K562 (cell line): Measurements from ENCODE around the gene PTPRG. TPM values are rescaled to one million over a fixed set of nuclear protein-coding genes. Genes with fewer than 3 reads are reported as not detected.

Source experiments
- ATAC-seq: fragments of 200-7000 bp; cut with Tn5 transposase; 3 replicates; pipeline ENCODE4 v1.9.1; 2020; ENCODE audit warnings: moderate library complexity
- BruUV-seq: library from RNA; stranded (reverse); fragments of 400-500 nt; replicated peaks from 2 replicates; lab custom pipeline; 2021; lab: Mats Ljungman, UMichigan
- CTCF ChIA-PET: fragments of 300-600 bp; formaldehyde crosslinking; extraction: SDS; loops from one replicate; lab custom pipeline; 2021; ENCODE audit warnings: low intra/inter-chr PET ratio; lab: Yijun Ruan, JAX
- POLR2A ChIA-PET: fragments of 300-600, 350-650 bp; sonication (Branson Sonifier 250); formaldehyde crosslinking; extraction: SDS; loops from one replicate; lab custom pipeline; 2021; ENCODE audit warnings: antibody characterized with exemption, inconsistent platforms; lab: Yijun Ruan, JAX
- DNase-seq, 4 experiments: peaks; one replicate each; pipeline versions ENCODE4 v3.0.0 to v3.0.0-alpha.2; 2011 to 2018; ENCODE audit warnings: low spot score in 3 of 4, mixed read lengths in 3 of 4; ENCODE audit errors: extremely low read depth in 1 of 4
- FAIRE-seq: peaks from 2 replicates; lab custom pipeline; 2011; peaks lifted over from hg19 to GRCh38; lab: Jason Lieb, UNC
- H2AFZ ChIP-seq: 2 replicates; pipeline ENCODE4 v1.6.0; 2011; ENCODE audit warnings: low read depth, low read length, control low read depth, inconsistent platforms
- H3K27ac ChIP-seq: fragments of 200-600 bp; 3 replicates; pipeline ENCODE4 v1.8.0; 2011; ENCODE audit warnings: low read depth, mild to moderate bottlenecking, control low read depth, inconsistent platforms, low read length, moderate library complexity, mixed read lengths; ENCODE audit errors: extremely low read depth
- H3K27me3 ChIP-seq, 2 experiments: fragments of 300-600 bp in 1 of 2; 2 replicates in 1 of 2; 3 replicates in 1 of 2; pipeline versions ENCODE4 v1.6.0 to v1.8.0; 2011; ENCODE audit warnings: inconsistent platforms in 2 of 2, low read length in 2 of 2, mild to moderate bottlenecking in 1 of 2, mixed read lengths in 1 of 2, moderate library complexity in 1 of 2; ENCODE audit not compliant: control insufficient read depth in 2 of 2, insufficient read depth in 2 of 2
- H3K36me3 ChIP-seq: fragments of 300-600 bp; 3 replicates; pipeline ENCODE4 v1.8.0; 2011; ENCODE audit warnings: mild to moderate bottlenecking, low read length, inconsistent platforms; ENCODE audit not compliant: control insufficient read depth, insufficient read depth
- H3K4me1 ChIP-seq, 2 experiments: fragments of 200-600 bp in 1 of 2; replicated peaks in 1 of 2; 2 replicates in 1 of 2; 3 replicates in 1 of 2; pipeline versions ENCODE4 v1.5.1 to v1.8.0; 2011; ENCODE audit warnings: inconsistent platforms in 2 of 2, low read length in 2 of 2, mild to moderate bottlenecking in 1 of 2, mixed read lengths in 1 of 2, moderate library complexity in 1 of 2; ENCODE audit not compliant: control insufficient read depth in 2 of 2, insufficient read depth in 2 of 2
- H3K4me2 ChIP-seq: 2 replicates; pipeline ENCODE4 v1.6.1; 2011; ENCODE audit warnings: low read length, control low read depth, inconsistent platforms, mixed read lengths; ENCODE audit not compliant: insufficient read depth
- H3K4me3 ChIP-seq: fragments of 200-600 bp; sonication (generic), shearing (Covaris generic); 2 replicates; pipeline ENCODE4 v1.5.1; 2016; ENCODE audit warnings: control low read depth, inconsistent platforms
- H3K79me2 ChIP-seq: fragments of 200-600 bp; 3 replicates; pipeline ENCODE4 v1.8.0; 2011; ENCODE audit warnings: low read length, inconsistent platforms; ENCODE audit not compliant: control insufficient read depth, insufficient read depth
- H3K9ac ChIP-seq, 2 experiments: 2 replicates each; pipeline versions ENCODE4 v1.6.0 to v1.6.1; 2011; ENCODE audit warnings: low read depth in 2 of 2, low read length in 2 of 2, control low read depth in 1 of 2, inconsistent platforms in 1 of 2, mild to moderate bottlenecking in 1 of 2, mixed read lengths in 1 of 2; ENCODE audit not compliant: insufficient read depth in 1 of 2
- H3K9me1 ChIP-seq: one replicate; pipeline ENCODE4 v1.6.0; 2011; ENCODE audit warnings: inconsistent platforms, mild to moderate bottlenecking, low read length, moderate library complexity; ENCODE audit not compliant: control insufficient read depth, insufficient read depth
- H3K9me3 ChIP-seq: replicated peaks from 2 replicates; pipeline ENCODE4 v1.5.1; 2011; ENCODE audit warnings: low read depth, low read length, inconsistent platforms; ENCODE audit not compliant: control insufficient read depth, insufficient read depth
- H4K20me1 ChIP-seq: replicated peaks from 2 replicates; pipeline ENCODE4 v1.6.1; 2011; ENCODE audit warnings: low read length, inconsistent platforms, mixed read lengths; ENCODE audit not compliant: control insufficient read depth, insufficient read depth
- DDX20 ChIP-seq: fragments of 450-650 bp; IDR thresholded peaks from 2 replicates; pipeline ENCODE4 v1.6.1; 2016; ENCODE audit warnings: missing genetic modification characterization, low read depth, mild to moderate bottlenecking, missing compliant biosample characterization, moderate library complexity
- KDM5B ChIP-seq: fragments of 200-600 bp; sonication (generic); IDR thresholded peaks from 2 replicates; pipeline ENCODE4 v1.6.1; 2012; ENCODE audit warnings: low read depth, mild to moderate bottlenecking, moderate library complexity, low read length, control low read depth, inconsistent platforms; ENCODE audit not compliant: insufficient replicate concordance
- NR2F6 ChIP-seq: fragments of 450-650 bp; formaldehyde crosslinking; IDR thresholded peaks from 2 replicates; pipeline ENCODE4 v1.4.0; 2020; ENCODE audit warnings: mild to moderate bottlenecking
- STAT5B ChIP-seq: fragments of 250-450 bp; sonication (Bioruptor Pico); IDR thresholded peaks from 2 replicates; pipeline ENCODE4 v1.8.0; 2021; ENCODE audit warnings: mild to moderate bottlenecking, inconsistent platforms
- TRIM24 ChIP-seq, 2 experiments: fragments of 450-650 bp; IDR thresholded peaks; 2 replicates each; pipeline ENCODE4 v1.6.1; 2016
- TSHZ1 ChIP-seq: fragments of 250-450 bp; sonication (Bioruptor Pico); IDR thresholded peaks from 2 replicates; pipeline ENCODE4 v1.4.0; 2020; ENCODE audit warnings: mild to moderate bottlenecking, moderate library complexity
- ZC3H11A ChIP-seq: IDR thresholded peaks from 2 replicates; pipeline ENCODE4 v1.6.1; 2012; ENCODE audit warnings: low read depth, low read length, improper control_type of control experiment
- WGBS: fragments of 100-300 bp; shearing (Covaris generic); methylation state at CpG from one replicate; pipeline ENCODE4 v1.1.6; 2016; ENCODE audit warnings: low coverage, mixed read lengths; ENCODE audit not compliant: insufficient coverage; ENCODE audit errors: missing lambda C conversion rate; 5-methylcytosine and 5-hydroxymethylcytosine counted together
- in situ Hi-C: fragments of 300-500 bp; cut with MboI; formaldehyde crosslinking; loops from 4 replicates; pipeline ENCODE4 v1.15.0; 2018; ENCODE audit warnings: inconsistent platforms, mixed read lengths
- intact Hi-C: fragments of 100-400 bp; cut with micrococcal nuclease; formaldehyde crosslinking; loops from 2 replicates; pipeline ENCODE4 v1.14.2; 2022
- polyA plus RNA-seq, 8 experiments: library from polyadenylated mRNA; depleted of rRNA in 4 of 8; stranded (reverse) in 5 of 8; unstranded in 3 of 8; fragments of >200 nt; fragmentation: Nextera tagmentation in 2 of 8; fragmentation: Illumina TruSeq in 1 of 8; extraction: Ambion mirVana in 2 of 8; extraction: Trizol in 1 of 8; gene quantifications; 2 replicates each; pipeline versions ENCODE4 v1.2.1 to v1.2.3, GENCODE V29; 2011 to 2014; ENCODE audit warnings: inconsistent platforms in 1 of 8, missing spikeins in 1 of 8
- total RNA-seq, 7 experiments: library from RNA; depleted of rRNA in 6 of 7; stranded (reverse); fragments of >200 nt in 6 of 7; fragmentation: Illumina TruSeq in 2 of 7; extraction: Trizol in 2 of 7; gene quantifications; 2 replicates each; pipeline versions ENCODE4 v1.2.1 to v1.2.3, GENCODE V29; 2011 to 2021; ENCODE audit warnings: low replicate concordance in 1 of 7
- TF ChIP-seq, protein P1 (sequence below): fragments of 450-650 bp; formaldehyde crosslinking; IDR thresholded peaks from 2 replicates; pipeline ENCODE4 v1.4.0; 2020; ENCODE audit warnings: mild to moderate bottlenecking, moderate library complexity

PTPRG gene
- total and polyA plus RNA-seq, 9 of the 15 experiments (the other 6 are each of a cell fraction or from before 2014, with no cell fraction given): 0.16 TPM; not detected in 8

DNA sequence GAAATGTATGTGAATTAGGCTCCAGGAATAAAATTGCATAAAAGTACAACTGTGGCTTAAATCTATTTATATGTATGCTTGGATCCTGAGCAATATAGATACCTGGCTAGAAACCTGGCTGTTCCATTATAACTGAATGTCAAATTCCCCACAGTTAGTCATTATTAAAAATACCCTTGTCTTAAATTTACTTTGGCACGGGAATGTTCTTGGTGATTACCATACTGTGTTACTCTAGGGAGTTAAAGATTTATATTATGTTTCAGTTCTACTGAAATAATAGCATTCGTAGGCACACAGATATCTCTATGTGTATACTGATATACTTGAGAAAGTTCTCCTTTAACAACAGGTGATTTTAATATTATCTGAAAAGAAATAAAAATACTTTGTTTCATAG lies 394.1 kb downstream of the PTPRG start:
- H3K36me3 ChIP-seq: no peaks in the 10 kb centered on the region
- ATAC-seq (no peak), DNase-seq (no peak), FAIRE-seq (no peak)
- no peak overlapping the region for H3K27ac ChIP-seq
- no peak overlapping the region for H3K4me2 ChIP-seq
- no peaks in the 10 kb centered on the region for H4K20me1 ChIP-seq
- H3K4me1 ChIP-seq: no peaks in the 10 kb centered on the region
- no peaks in the 10 kb centered on the region for H3K27me3 ChIP-seq
- no TSS peak for BruUV-seq
- WGBS: 0% methylated on average over 2 of the region's 2 CpGs
- H3K9ac ChIP-seq: no peak overlapping the region
- H3K79me2 ChIP-seq: no peaks in the 10 kb centered on the region
- ChIA-PET POLR2A (no interaction called here), CTCF (no interaction called here)
- TF ChIP-seq STAT5B (no peak), ZC3H11A (no peak), TSHZ1 (CRISPR knock-in tag) (no peak), KDM5B (no peak), TRIM24 (IDR thresholded peaks at IDR 0.05) (no peak), NR2F6 (CRISPR knock-in tag) (no peak), DDX20 (tag) (no peak)
- TF ChIP-seq, protein P1, sequence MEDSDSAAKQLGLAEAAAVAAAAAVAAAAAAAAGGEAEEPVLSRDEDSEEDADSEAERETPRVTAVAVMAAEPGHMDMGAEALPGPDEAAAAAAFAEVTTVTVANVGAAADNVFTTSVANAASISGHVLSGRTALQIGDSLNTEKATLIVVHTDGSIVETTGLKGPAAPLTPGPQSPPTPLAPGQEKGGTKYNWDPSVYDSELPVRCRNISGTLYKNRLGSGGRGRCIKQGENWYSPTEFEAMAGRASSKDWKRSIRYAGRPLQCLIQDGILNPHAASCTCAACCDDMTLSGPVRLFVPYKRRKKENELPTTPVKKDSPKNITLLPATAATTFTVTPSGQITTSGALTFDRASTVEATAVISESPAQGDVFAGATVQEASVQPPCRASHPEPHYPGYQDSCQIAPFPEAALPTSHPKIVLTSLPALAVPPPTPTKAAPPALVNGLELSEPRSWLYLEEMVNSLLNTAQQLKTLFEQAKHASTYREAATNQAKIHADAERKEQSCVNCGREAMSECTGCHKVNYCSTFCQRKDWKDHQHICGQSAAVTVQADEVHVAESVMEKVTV (CRISPR knock-in tag): no peak
- in situ Hi-C loops (no loop called here), intact Hi-C loops (no loop called here)
- H3K9me1 ChIP-seq: no peaks in the 10 kb centered on the region
- no peak overlapping the region for H3K4me3 ChIP-seq
- H2AFZ ChIP-seq: no peak overlapping the region
- H3K9me3 ChIP-seq: no peaks in the 10 kb centered on the region
